WI38 (cell line): Measurements from ENCODE around the gene CPNE7.
A peak's percentile ranks its signal among the peaks of the same experiment; 100 is the strongest.

Experiments
- H3K4me3 ChIP-seq: 2 replicates; pipeline ENCODE4 v1.5.1; 2011; ENCODE audit warnings: low read depth, mild to moderate bottlenecking, control low read depth, low read length
- TF ChIP-seq, protein P1 (sequence below): IDR thresholded peaks from 2 replicates; pipeline ENCODE4 v1.5.1; 2012; ENCODE audit warnings: low read depth, mild to moderate bottlenecking, control low read depth, low read length

Gene CPNE7

DNA sequence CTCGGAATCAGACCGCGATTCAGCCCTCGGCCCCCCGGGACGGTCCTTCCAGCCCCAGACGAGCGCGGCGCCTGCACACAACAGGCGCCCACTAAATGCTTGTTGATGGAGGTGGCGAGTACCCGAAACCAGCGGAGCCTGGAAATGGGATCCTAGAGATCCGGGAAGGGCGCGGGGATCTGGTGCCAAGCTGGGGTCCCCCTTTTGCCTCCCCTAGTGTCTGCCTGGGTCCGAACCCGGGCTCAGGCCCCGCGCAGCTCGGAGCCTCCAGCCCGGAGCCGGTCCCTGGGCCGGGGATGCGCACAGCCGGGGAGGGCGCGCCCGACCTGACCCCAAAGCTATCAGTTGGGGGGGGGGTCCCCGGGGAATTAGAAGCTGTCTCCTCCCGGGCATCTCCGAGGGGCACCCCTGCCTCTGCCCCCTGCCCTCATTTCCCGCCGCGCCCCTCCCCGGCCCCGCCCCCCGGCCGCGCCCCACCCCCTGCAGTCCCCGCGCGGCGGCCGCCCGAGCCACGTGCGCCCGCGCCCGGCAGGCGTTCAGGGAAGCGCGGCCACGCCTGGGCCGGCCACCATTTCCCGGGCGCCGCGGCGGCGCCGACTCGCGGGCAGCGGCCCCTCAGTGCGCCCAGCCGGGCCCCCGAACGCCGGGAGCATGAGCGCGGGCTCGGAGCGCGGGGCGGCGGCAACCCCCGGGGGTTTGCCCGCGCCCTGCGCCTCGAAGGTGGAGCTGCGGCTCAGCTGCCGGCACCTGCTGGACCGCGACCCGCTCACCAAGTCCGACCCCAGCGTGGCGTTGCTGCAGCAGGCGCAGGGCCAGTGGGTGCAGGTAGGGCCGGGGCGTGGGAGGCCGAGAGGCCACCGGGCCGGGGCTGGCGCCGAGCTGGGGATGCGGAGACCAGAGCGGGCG is at the start of gene CPNE7:
Gene CPNE7, plus strand, starts transcription at position 512 of the 906 bp plus-strand sequence. Its CDS starts 140 bp downstream, at position 652.
- TF ChIP-seq, protein P1, sequence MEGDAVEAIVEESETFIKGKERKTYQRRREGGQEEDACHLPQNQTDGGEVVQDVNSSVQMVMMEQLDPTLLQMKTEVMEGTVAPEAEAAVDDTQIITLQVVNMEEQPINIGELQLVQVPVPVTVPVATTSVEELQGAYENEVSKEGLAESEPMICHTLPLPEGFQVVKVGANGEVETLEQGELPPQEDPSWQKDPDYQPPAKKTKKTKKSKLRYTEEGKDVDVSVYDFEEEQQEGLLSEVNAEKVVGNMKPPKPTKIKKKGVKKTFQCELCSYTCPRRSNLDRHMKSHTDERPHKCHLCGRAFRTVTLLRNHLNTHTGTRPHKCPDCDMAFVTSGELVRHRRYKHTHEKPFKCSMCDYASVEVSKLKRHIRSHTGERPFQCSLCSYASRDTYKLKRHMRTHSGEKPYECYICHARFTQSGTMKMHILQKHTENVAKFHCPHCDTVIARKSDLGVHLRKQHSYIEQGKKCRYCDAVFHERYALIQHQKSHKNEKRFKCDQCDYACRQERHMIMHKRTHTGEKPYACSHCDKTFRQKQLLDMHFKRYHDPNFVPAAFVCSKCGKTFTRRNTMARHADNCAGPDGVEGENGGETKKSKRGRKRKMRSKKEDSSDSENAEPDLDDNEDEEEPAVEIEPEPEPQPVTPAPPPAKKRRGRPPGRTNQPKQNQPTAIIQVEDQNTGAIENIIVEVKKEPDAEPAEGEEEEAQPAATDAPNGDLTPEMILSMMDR, result no peak
- H3K4me3 ChIP-seq, result peak within 1 kb of the TSS; percentile 62

- no peak overlapping the region for H3K4me3 ChIP-seq
These were observed 46.5 kb upstream of the CPNE7 start for GRCh38 chr16:89529097-89529496.

GRCh38 chr16:89530401-89531381 is 44.9 kb upstream of the CPNE7 start:
- H3K4me3 ChIP-seq, result no peak overlapping the region
- TF ChIP-seq, protein P1, result no peak

More at GRCh38 chr16:89529097-89529496, 46.5 kb upstream of the CPNE7 start:
- TF ChIP-seq, protein P1, result no peak

DNA sequence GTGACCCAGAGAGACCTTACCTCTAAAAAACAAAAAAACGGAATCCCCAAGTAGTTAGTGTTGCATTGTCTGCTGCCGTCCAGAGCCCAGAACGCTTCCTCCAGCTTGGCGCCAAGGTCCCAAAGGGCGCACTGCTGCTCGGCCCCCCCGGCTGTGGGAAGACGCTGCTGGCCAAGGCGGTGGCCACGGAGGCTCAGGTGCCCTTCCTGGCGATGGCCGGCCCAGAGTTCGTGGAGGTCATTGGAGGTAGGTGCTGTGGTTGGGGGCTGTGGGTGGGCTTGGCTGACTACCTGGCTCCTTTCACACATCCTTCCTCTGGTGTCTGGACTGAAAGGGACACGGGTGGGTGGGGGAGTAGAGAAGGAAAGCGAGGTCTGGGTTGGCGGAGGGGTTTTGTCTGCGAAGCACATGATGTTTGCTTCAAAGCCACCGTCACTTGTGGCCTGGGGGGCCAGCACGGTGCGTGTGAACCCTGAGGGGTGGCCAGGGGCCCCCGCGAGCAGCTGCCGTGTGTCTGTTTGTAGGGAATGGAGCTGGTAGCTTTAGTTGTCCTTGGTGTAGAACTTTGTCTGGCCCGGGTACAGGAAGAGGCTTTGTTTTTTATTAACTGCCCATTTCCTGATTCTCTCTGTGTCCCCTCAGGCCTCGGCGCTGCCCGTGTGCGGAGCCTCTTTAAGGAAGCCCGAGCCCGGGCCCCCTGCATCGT is 43.6 kb upstream of the CPNE7 start:
- TF ChIP-seq, protein P1, result no peak

DNA sequence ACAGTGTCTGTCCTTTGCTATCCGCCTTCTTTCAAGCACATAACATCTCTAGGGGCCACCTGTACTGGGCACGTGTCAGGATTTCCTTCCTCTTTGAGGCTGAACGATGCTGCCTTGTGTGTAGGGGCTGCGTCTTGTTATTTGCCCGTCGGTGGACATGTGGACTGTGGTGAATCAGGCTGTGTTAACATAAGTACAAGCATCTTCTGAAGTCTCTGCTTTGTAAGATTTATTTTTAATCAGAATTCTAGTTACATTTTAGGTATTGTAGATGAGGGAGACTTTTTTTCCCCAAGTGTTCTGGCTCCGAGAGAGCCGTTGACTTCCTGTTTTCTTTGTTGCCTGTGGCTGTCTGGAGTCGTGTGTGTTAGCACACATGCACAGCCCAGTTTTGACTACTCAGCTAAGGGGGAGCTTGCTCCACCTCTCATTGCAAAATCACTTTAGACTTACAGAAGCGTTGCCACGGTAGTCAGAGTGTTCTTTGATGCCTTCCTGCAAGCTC is 41.3 kb upstream of the CPNE7 start:
- TF ChIP-seq, protein P1, result no peak
- H3K4me3 ChIP-seq, result no peak overlapping the region

More for the DNA sequence above, 43.6 kb upstream of the CPNE7 start:
- H3K4me3 ChIP-seq, result no peak overlapping the region

- H3K4me3 ChIP-seq, result no peak overlapping the region
- TF ChIP-seq, protein P1, result no peak
These were observed 39.2 kb upstream of the CPNE7 start for GRCh38 chr16:89536371-89536770.
